Activated CD8-positive, alpha-beta memory T cell treated with anti-CD3 and anti-CD28 coated beads for 24 hours (primary cell): ENCODE data around the gene SCYL2.

Source experiments
- DNase-seq: peaks from one replicate; pipeline ENCODE4 v3.0.0-alpha.2; 2020

The SCYL2 gene

DNA sequence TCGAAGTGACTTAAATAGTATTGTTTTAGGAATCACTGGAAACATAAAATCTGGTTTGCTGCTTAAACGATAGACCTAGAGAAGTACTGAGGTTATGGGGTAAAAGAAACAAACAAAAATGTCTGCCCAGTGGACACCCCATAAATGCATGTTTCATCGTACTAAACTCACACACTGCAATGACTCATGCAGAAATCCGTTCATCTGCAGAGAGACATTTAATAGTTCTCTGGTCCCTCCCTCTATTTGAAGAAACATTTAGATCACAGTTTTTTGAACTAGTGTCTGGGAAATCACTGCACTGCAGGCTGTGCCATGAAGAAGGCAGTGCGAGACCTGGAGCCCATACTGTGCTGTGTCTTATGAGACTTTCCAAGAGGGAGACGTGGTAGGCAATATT, 115.4 kb downstream of the SCYL2 start:
- no peak for DNase-seq

DNA sequence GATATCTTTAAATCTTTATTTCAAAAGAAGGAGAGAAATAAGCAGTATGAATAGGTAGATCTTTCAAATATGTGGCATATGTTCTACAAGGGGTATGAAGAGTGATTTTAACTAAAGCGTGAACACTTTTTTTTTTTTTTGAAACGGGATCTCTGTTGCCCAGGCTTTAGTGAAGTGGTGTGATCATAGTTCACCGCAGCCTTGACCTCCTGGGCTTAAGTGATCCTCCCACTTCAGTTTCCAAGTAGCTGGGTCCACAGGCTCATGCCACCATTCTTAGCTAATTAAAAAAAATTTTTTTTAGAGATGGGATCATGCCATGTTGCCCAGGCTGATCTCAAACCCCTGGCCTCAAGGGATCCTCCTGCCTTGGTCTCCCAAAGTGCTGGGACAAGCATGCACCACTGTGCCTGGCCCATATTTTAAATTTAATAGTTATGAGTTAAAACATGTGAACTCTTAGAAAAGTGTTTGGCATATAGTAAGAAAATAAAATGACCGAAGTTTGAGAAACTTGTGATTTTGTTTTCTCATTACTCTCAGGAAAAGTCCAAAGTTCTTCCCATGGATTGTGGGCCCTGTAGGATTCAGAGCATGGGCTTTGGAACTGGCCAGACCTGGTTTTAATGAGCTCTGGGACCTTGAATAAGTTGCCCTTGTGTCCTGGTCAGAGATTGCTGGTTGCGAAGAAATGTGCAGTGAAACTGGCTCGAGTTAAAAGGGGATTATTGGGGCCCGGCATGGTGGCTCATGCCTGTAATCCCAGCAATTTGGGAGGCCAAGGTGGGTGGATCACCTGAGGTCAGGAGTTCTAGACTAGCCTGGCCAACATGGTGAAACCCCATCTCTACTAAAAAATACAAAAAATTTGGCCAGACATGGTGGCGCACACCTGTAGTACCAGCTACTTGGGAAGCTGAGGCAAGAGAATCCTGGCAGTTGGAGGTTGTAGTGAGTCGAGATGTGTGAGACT, 116.9 kb downstream of the SCYL2 start:
- no peak for DNase-seq

GRCh38 chr12:100384559-100384935, 117.6 kb downstream of the SCYL2 start:
- DNase-seq, result no peak

- DNase-seq, result no peak
Observed at GRCh38 chr12:100388382-100388781, 121.4 kb downstream of the SCYL2 start.
